ENCODE results near the gene MAST2.

Gene MAST2

GRCh38 chr1:45803299-45803780 is at the start of gene MAST2:
MAST2 (plus strand) TSS chr1:45803612; CDS start chr1:45803896, 284 bp downstream.
- peak; percentile 93 for DNase-seq

- no peak for DNase-seq
Measured at GRCh38 chr1:45755697-45756096, 47.7 kb upstream of the MAST2 start.

- DNase-seq: no peak
Measured at GRCh38 chr1:45762291-45762690, 41.1 kb upstream of the MAST2 start.

GRCh38 chr1:45765999-45766792 is 37.2 kb upstream of the MAST2 start:
- DNase-seq: no peak

- no peak for DNase-seq
Measured at GRCh38 chr1:45767035-45767434, 36.4 kb upstream of the MAST2 start.

GRCh38 chr1:45769261-45769932 is 34.0 kb upstream of the MAST2 start:
- DNase-seq: peak; percentile 3

GRCh38 chr1:45772971-45773370 is 30.4 kb upstream of the MAST2 start:
- DNase-seq: no peak

GRCh38 chr1:45775794-45776193 is 27.6 kb upstream of the MAST2 start:
- no peak for DNase-seq

- no peak for DNase-seq
Measured at GRCh38 chr1:45785583-45785982, 17.8 kb upstream of the MAST2 start.

- no peak for DNase-seq
Measured at GRCh38 chr1:45787905-45788304, 15.5 kb upstream of the MAST2 start.

GRCh38 chr1:45789601-45790000 is 13.8 kb upstream of the MAST2 start:
- DNase-seq: no peak

- no peak for DNase-seq
Measured at GRCh38 chr1:45792744-45793143, 10.7 kb upstream of the MAST2 start.

GRCh38 chr1:45793942-45794604 is 9.3 kb upstream of the MAST2 start:
- DNase-seq: no peak

- DNase-seq: no peak
Measured at GRCh38 chr1:45796381-45796780, 7.0 kb upstream of the MAST2 start.

- DNase-seq: no peak
Measured at GRCh38 chr1:45796946-45797345, 6.5 kb upstream of the MAST2 start.

- DNase-seq: no peak
Measured at GRCh38 chr1:45800899-45801298, 2.5 kb upstream of the MAST2 start.

- DNase-seq: peak; percentile 85
Measured at GRCh38 chr1:45802343-45803298, 791 bp upstream of the MAST2 start.

GRCh38 chr1:45803781-45804668 is 613 bp downstream of the MAST2 start:
- peak; percentile 51 for DNase-seq

- no peak for DNase-seq
Measured at GRCh38 chr1:45804669-45804969, 1.2 kb downstream of the MAST2 start.

- DNase-seq: no peak
Measured at GRCh38 chr1:45806129-45806528, 2.7 kb downstream of the MAST2 start.

- no peak for DNase-seq
Measured at GRCh38 chr1:45809761-45810160, 6.3 kb downstream of the MAST2 start.

GRCh38 chr1:45814776-45815175 is 11.4 kb downstream of the MAST2 start:
- no peak for DNase-seq

All from NCI-H69 (cell line).